ENCODE measurements around the gene VOPP1.
"Not testable (repeated sequence)": the region's sequence is repeated elsewhere in the genome, so short reads cannot be mapped to it uniquely, and the experiment has no call there.

DNA sequence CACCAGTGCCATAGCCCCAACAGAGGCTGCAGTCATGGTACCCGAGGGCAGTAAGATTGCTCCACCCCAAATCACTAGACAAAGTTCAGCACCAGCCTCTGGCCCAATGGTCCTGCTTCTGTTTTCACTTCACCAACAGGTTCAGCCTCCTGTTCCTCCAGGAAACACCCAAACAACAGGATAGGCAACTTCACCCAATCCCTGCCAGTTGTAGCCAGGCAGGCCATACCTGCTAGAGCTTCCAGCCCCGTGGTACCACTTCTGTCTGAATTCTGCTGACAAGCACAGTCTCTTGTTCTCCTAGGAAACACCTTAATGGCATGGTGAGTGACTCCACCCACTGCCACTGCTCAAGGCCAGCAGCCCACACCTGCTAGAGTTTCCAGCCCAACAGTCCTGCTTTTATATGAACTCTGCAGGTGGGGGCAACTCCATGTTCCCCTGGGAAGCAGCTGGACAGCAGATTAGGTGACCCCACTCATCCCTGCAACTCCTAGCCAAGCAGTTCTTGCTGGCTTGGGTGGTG, 25.0 kb upstream of the VOPP1 start:
- TF ChIP-seq, protein P1, sequence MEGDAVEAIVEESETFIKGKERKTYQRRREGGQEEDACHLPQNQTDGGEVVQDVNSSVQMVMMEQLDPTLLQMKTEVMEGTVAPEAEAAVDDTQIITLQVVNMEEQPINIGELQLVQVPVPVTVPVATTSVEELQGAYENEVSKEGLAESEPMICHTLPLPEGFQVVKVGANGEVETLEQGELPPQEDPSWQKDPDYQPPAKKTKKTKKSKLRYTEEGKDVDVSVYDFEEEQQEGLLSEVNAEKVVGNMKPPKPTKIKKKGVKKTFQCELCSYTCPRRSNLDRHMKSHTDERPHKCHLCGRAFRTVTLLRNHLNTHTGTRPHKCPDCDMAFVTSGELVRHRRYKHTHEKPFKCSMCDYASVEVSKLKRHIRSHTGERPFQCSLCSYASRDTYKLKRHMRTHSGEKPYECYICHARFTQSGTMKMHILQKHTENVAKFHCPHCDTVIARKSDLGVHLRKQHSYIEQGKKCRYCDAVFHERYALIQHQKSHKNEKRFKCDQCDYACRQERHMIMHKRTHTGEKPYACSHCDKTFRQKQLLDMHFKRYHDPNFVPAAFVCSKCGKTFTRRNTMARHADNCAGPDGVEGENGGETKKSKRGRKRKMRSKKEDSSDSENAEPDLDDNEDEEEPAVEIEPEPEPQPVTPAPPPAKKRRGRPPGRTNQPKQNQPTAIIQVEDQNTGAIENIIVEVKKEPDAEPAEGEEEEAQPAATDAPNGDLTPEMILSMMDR (IDR thresholded peaks at IDR 0.05; ENCODE audit: low read depth, low read length, poor library complexity, severe bottlenecking): not testable (repeated sequence)
- TF ChIP-seq EZH2phosphoT487 (IDR thresholded peaks at IDR 0.05; ENCODE audit: borderline replicate concordance, low read length): not testable (repeated sequence)

Measured in DOHH2 (cell line).